ENCODE results near the gene MTUS2.

- TF ChIP-seq CTCF (IDR thresholded peaks at IDR 0.05) (no peak), EZH2 (IDR thresholded peaks at IDR 0.05) (no peak), EZH2phosphoT487 (IDR thresholded peaks at IDR 0.05) (no peak)
Measured at GRCh38 chr13:28889086-28889732, 69.1 kb downstream of the MTUS2 start.

Measured in neural progenitor cell (in vitro differentiated cells).